GM12864 (cell line): ENCODE measurements around the gene ITIH5.

Experiments
- DNase-seq: peaks from one replicate; pipeline ENCODE4 v3.0.0-alpha.2; 2011; ENCODE audit warnings: low read depth
- H3K4me3 ChIP-seq: 2 replicates; pipeline ENCODE4 v1.5.1; 2011; ENCODE audit warnings: mild to moderate bottlenecking, low read depth, low read length, control low read depth
- TF ChIP-seq, protein P1 (sequence below): IDR thresholded peaks from 2 replicates; pipeline ENCODE4 v1.5.1; 2011; ENCODE audit warnings: low read depth, mild to moderate bottlenecking, moderate library complexity, low read length, control low read depth, inconsistent platforms; ENCODE audit errors: missing control alignments

ITIH5 gene

DNA sequence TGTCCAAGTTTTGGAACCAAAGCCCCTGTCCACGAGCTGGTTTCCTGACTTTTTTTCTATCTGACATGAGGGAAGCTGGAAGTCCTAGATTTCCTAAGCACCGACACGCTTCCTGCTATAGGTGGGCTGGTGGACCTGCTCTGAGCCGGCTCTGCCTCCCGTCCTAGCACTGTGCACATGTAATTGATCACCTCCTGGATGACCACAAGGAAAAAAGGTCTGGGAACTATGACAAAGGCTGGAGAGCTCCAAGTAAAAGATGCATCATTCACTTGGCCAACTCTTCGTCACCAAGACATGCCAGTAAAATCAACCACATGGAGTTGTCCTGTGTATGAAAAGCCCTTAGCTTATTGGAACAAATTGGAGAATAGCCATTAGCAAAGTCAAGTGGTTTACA is 104.8 kb downstream of the ITIH5 start:
- no peak overlapping the region for H3K4me3 ChIP-seq
- DNase-seq: no peak
- TF ChIP-seq, protein P1, sequence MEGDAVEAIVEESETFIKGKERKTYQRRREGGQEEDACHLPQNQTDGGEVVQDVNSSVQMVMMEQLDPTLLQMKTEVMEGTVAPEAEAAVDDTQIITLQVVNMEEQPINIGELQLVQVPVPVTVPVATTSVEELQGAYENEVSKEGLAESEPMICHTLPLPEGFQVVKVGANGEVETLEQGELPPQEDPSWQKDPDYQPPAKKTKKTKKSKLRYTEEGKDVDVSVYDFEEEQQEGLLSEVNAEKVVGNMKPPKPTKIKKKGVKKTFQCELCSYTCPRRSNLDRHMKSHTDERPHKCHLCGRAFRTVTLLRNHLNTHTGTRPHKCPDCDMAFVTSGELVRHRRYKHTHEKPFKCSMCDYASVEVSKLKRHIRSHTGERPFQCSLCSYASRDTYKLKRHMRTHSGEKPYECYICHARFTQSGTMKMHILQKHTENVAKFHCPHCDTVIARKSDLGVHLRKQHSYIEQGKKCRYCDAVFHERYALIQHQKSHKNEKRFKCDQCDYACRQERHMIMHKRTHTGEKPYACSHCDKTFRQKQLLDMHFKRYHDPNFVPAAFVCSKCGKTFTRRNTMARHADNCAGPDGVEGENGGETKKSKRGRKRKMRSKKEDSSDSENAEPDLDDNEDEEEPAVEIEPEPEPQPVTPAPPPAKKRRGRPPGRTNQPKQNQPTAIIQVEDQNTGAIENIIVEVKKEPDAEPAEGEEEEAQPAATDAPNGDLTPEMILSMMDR: no peak

DNA sequence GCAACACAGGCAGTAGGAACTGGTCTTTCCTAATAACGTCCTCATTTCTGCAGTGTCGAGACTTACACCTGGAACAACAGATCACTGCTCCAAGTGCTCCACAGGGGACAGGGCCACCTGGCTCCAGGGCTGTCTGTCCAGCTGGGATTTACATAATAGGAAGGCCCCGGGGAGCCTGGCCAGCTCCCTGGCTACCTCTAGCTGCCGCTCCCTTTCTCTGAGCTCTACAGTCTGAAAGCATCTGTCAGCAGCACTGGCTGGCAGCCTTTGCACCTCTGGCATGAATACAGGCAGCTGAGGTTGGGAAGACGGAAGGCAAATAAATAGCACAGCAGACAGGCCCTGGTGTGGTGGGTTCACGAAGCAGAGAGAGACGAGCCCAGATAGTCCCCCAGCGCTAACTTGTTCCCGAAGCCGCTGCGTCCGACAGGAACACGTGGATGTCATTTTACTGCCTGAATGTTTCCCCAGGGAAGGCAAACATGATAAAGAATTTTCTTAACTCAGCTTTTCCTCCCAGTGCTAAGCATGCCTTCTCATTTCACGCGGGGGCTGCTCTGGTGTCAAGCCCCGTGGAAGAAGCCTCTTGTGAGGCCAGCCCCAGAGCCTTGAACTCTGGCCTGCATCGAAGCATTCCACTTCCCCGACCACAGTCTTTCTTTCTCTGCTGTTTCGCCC is 105.4 kb downstream of the ITIH5 start:
- H3K4me3 ChIP-seq: no peak overlapping the region
- no peak for DNase-seq
- TF ChIP-seq, protein P1: no peak

DNA sequence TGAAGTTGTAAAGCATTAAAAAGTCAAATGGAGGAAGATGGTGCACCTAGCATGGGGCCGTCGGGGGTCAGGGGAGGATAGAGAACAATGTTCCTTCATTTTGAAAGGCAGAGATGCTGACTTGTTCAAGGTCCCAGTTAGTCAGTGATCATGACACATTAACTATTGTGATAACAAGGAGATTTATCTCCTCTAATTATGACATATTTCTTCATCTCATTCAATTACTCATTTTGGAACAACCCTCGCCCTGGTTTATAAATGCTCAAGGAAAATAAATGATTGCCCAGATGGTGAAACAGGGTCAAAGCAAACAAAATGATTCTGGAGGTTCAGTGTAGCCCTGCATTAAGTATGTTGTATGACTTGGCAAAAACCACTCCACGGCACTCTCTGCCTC is 106.2 kb downstream of the ITIH5 start:
- TF ChIP-seq, protein P1: no peak
- DNase-seq: no peak
- H3K4me3 ChIP-seq: no peak overlapping the region

DNA sequence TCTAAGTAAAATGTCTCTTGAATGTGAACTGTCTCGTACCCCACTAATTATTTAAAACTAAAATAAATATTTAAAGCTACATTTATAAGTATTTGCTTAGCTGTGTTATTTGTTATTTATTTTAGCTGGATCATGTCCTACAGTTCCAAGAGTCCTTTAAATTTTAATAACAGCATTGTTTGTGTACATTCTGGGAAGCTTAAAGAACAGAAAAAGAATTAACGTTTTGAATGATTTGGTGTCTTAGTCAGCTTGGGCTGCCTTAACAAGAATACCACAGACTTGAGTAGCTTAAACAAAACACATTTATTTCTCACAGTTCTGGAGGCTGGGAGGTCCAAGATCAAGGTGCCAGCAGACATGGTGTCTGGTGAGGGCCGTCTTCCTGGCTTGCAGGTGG is 107.4 kb downstream of the ITIH5 start:
- H3K4me3 ChIP-seq: no peak overlapping the region
- TF ChIP-seq, protein P1: no peak
- DNase-seq: no peak

DNA sequence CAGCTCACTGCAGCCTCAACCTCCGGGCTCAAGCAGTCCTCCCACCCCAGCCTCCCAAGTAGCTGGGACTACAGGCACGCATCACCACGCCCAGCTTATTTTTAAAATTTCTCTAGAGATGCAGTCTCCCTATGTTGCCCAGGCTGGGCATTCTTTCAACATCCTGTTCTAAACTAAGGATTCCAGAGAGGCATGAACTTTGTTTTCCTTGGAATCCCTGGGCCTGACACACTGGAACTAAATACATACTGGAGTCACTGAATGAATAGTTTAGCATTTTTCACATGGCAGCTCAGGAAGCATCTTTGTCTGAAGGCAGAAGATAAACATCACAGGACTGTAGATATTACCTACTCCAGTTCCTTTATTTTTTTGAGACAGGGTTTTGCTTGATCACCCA is 108.7 kb downstream of the ITIH5 start:
- H3K4me3 ChIP-seq: no peak overlapping the region
- TF ChIP-seq, protein P1: no peak
- no peak for DNase-seq

DNA sequence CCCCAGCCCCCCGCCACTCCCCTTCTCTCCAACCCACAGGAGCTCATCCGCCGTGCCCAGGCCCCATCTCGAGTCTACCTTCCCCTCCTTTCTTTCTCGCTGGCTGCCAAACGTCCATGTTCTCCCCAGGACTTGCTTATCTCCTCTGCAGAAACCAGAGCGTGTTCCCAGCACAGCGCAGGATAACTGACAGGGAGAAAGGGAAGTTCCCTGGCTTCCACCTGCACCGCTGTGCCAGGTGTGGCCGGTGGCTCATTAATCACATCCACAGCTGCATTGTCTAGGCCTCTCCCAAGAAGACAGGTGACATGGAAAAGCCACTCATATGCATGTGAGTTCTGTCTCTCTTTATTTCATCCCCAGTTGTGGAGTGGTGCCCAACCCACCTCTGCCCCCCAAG is 113.2 kb downstream of the ITIH5 start:
- no peak overlapping the region for H3K4me3 ChIP-seq
- TF ChIP-seq, protein P1: no peak
- no peak for DNase-seq

DNA sequence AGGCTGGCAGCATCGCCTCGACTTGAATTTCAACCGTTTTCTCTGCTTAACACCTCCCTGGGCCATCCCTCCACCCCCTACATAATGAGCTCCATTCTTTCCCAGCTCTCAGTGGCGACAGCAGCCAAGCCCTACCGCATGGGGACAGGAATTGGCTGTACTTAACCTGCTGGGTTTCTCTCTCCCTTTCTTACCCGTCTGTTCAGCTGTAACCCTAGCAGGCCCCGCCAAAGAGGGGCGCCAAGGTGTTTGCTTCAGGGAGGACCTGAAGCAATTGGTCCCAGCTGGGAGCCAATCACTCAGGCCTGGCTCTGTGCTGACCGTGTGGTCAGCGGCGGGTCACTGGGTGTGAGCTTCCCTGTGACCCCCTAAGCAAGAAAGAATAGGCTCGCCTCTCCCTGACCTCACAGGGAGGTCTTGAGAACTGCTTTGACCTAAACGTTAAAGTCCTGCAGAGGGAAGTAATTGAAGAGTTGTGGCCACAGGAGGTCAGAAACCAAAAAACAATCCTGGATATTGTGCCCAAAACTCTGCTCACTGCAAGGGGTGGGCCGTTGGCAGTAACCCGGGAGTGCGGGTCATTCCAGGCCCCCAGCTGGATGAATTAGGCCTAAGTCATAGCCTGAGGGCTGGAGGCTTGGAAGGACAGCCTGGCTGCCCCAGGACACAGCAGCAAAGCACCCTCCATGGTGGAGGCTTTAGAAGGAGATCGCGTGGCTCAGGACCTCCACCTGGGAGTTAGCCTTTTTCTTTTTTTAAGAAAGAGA is 114.6 kb downstream of the ITIH5 start:
- TF ChIP-seq, protein P1: no peak
- DNase-seq: no peak
- no peak overlapping the region for H3K4me3 ChIP-seq
